GM23338 (cell line): ENCODE results near the gene STX8. TPM values are rescaled to one million over a fixed set of nuclear protein-coding genes. Genes with fewer than 3 reads are reported as not detected.

Source experiments
- ATAC-seq: fragments of 200-7000 bp; cut with Tn5 transposase; 3 replicates; pipeline ENCODE4 v1.9.1; 2020
- DNase-seq: peaks from one replicate; pipeline ENCODE4 v3.0.0-alpha.2; 2015; ENCODE audit warnings: low spot score
- H2AFZ ChIP-seq: fragments of 200-600 bp; sonication (generic); 2 replicates; pipeline ENCODE4 v1.8.0; 2016; ENCODE audit warnings: antibody characterized with exemption, mild to moderate bottlenecking, moderate library complexity
- H3F3A ChIP-seq: fragments of 200-600 bp; sonication (generic); replicated peaks from 2 replicates; pipeline ENCODE4 v1.8.0; 2017; ENCODE audit warnings: antibody characterized with exemption, mixed run types, low read depth
- H3K27ac ChIP-seq: fragments of 200-600 bp; sonication (generic); 2 replicates; pipeline ENCODE4 v1.6.1; 2016; ENCODE audit warnings: low read depth
- H3K27me3 ChIP-seq: fragments of 200-600 bp; sonication (generic); 2 replicates; pipeline ENCODE4 v1.8.0; 2016; ENCODE audit warnings: mild to moderate bottlenecking, mixed run types, moderate library complexity; ENCODE audit not compliant: insufficient read depth
- H3K36me3 ChIP-seq: fragments of 200-600 bp; sonication (generic); 2 replicates; pipeline ENCODE4 v1.8.0; 2016; ENCODE audit warnings: mild to moderate bottlenecking; ENCODE audit not compliant: insufficient read depth
- H3K4me1 ChIP-seq: fragments of 200-600 bp; sonication (generic); 2 replicates; pipeline ENCODE4 v1.8.0; 2016; ENCODE audit warnings: mild to moderate bottlenecking, moderate library complexity; ENCODE audit not compliant: insufficient read depth
- H3K4me2 ChIP-seq: fragments of 200-600 bp; sonication (generic); 2 replicates; pipeline ENCODE4 v1.7.1; 2017; ENCODE audit warnings: mixed run types
- H3K4me3 ChIP-seq: fragments of 200-600 bp; sonication (generic); 2 replicates; pipeline ENCODE4 v1.6.1; 2016; ENCODE audit warnings: mixed run types
- H3K79me2 ChIP-seq: fragments of 200-600 bp; sonication (generic); replicated peaks from 2 replicates; pipeline ENCODE4 v1.8.0; 2017; ENCODE audit warnings: mild to moderate bottlenecking; ENCODE audit not compliant: insufficient read depth
- H3K9me2 ChIP-seq: fragments of 200-600 bp; sonication (generic); 2 replicates; pipeline ENCODE4 v1.8.0; 2017; ENCODE audit not compliant: insufficient read depth
- H4K20me1 ChIP-seq: fragments of 200-600 bp; sonication (generic); replicated peaks from 2 replicates; pipeline ENCODE4 v1.8.0; 2017; ENCODE audit warnings: mild to moderate bottlenecking; ENCODE audit not compliant: insufficient read depth
- H3K27ac Mint-ChIP-seq: 2 replicates; pipeline ENCODE4 v1.8.0; 2020; ENCODE audit warnings: inconsistent platforms, mild to moderate bottlenecking, moderate library complexity, mixed read lengths
- H3K27me3 Mint-ChIP-seq: 3 replicates; pipeline ENCODE4 v1.8.0; 2022; ENCODE audit warnings: low read depth, mild to moderate bottlenecking, moderate library complexity, mixed read lengths, inconsistent platforms; ENCODE audit not compliant: insufficient read depth, poor library complexity
- H3K36me3 Mint-ChIP-seq: 3 replicates; pipeline ENCODE4 v1.8.0; 2021; ENCODE audit warnings: low read depth, mild to moderate bottlenecking, inconsistent platforms, moderate library complexity, mixed read lengths
- H3K4me1 Mint-ChIP-seq: 3 replicates; pipeline ENCODE4 v1.8.0; 2020; ENCODE audit warnings: mild to moderate bottlenecking, inconsistent platforms, mixed read lengths
- H3K4me3 Mint-ChIP-seq: 3 replicates; pipeline ENCODE4 v1.8.0; 2021; ENCODE audit warnings: moderate library complexity, mild to moderate bottlenecking, inconsistent platforms, mixed read lengths
- H3K9me3 Mint-ChIP-seq: 3 replicates; pipeline ENCODE4 v1.8.0; 2020; ENCODE audit warnings: moderate library complexity, mild to moderate bottlenecking, inconsistent platforms, mixed read lengths
- CREB1 ChIP-seq: fragments of 250-450 bp; sonication (Bioruptor Pico); IDR thresholded peaks from 2 replicates; pipeline ENCODE4 v1.5.0; 2020; ENCODE audit warnings: low read depth, mild to moderate bottlenecking, moderate library complexity
- EZH2 ChIP-seq: fragments of 200-600 bp; sonication (generic); IDR thresholded peaks from one replicate; pipeline ENCODE4 v1.8.0; 2017; ENCODE audit warnings: antibody characterized with exemption, mild to moderate bottlenecking, low read depth; ENCODE audit not compliant: unreplicated experiment
- EZH2phosphoT487 ChIP-seq: fragments of 200-600 bp; sonication (generic); IDR thresholded peaks from one replicate; pipeline ENCODE4 v1.8.1; 2018; ENCODE audit warnings: antibody characterized with exemption; ENCODE audit not compliant: unreplicated experiment
- JUNB ChIP-seq: IDR thresholded peaks from one replicate; pipeline ENCODE4 v1.6.1; 2016; ENCODE audit warnings: antibody characterized with exemption; ENCODE audit not compliant: unreplicated experiment
- NANOG ChIP-seq: IDR thresholded peaks from 2 replicates; pipeline ENCODE4 v1.6.1; 2016; ENCODE audit warnings: antibody characterized with exemption, borderline replicate concordance
- POLR2AphosphoS5 ChIP-seq: IDR thresholded peaks from 2 replicates; pipeline ENCODE4 v1.6.1; 2016; ENCODE audit warnings: antibody characterized with exemption, low read depth
- STAT1 ChIP-seq: IDR thresholded peaks from one replicate; pipeline ENCODE4 v1.6.1; 2016; ENCODE audit warnings: antibody characterized with exemption; ENCODE audit not compliant: unreplicated experiment
- ZNF114 ChIP-seq: fragments of 250-450 bp; sonication (Bioruptor Pico); IDR thresholded peaks from 2 replicates; pipeline ENCODE4 v1.5.0; 2020; ENCODE audit warnings: mild to moderate bottlenecking, moderate library complexity
- ZNF331 ChIP-seq: fragments of 250-450 bp; sonication (Bioruptor Pico); IDR thresholded peaks from 2 replicates; pipeline ENCODE4 v1.5.0; 2020; ENCODE audit warnings: low read depth, mild to moderate bottlenecking, moderate library complexity
- polyA plus RNA-seq: library from polyadenylated mRNA; unstranded; fragments of >200 nt; fragmentation: Nextera tagmentation; extraction: Ambion mirVana; gene quantifications from 2 replicates; pipeline ENCODE4 v1.2.1, GENCODE V29; 2016
- total RNA-seq: library from RNA; depleted of rRNA; stranded (reverse); fragments of >200 nt; shearing (Covaris generic); gene quantifications from 2 replicates; pipeline ENCODE4 v1.2.3, GENCODE V29; 2014
- TF ChIP-seq, protein P1 (sequence below): fragments of 250-450 bp; sonication (Bioruptor Pico); IDR thresholded peaks from 2 replicates; pipeline ENCODE4 v1.5.0; 2020; ENCODE audit warnings: mild to moderate bottlenecking, moderate library complexity
- TF ChIP-seq, protein P2 (sequence below): IDR thresholded peaks from 2 replicates; pipeline ENCODE4 v1.6.1; 2016; ENCODE audit warnings: antibody characterized with exemption
- TF ChIP-seq, protein P3 (sequence below), 2 experiments: fragments of 200-600 bp in 1 of 2; sonication (generic) in 1 of 2; conservative IDR thresholded peaks; 2 replicates each; pipeline versions ENCODE4 v1.5.1 to v1.6.1; 2016 to 2017; ENCODE audit warnings: antibody characterized with exemption in 2 of 2, low read depth in 2 of 2, mild to moderate bottlenecking in 2 of 2, moderate library complexity in 1 of 2
- TF ChIP-seq, protein P4 (sequence below): IDR thresholded peaks from one replicate; pipeline ENCODE4 v1.6.1; 2018; ENCODE audit warnings: antibody characterized with exemption; ENCODE audit not compliant: unreplicated experiment

Gene STX8
- total and polyA plus RNA-seq, 2 experiments from 2014 or later, result 59.4 to 82.3 TPM

DNA sequence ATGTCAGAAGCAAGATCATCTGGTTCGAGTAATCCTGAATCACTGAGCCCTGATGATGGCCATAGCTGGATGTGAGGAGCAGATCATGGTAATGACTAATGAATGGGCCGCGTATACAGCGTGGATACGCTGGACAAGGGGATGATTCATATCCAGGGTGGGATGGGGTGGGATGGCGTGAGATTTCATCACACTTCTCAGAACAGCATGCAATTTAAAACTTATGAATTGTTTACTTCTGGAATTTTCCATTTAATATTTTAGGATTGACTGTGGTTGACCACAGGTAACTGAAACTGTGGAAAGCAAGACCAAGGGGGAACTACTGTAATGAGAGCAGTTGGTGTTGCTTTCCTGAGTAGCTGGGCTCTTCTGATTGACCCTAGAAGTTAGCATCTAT lies 225.5 kb downstream of the STX8 start:
- no peaks in the 10 kb centered on the region for H3K27me3 ChIP-seq
- no peak overlapping the region for H3K4me2 ChIP-seq
- Mint-ChIP-seq H3K27ac (no peak overlapping the region), H3K4me1 (peaks cover 5% of the 10 kb centered on the region; the same call in 1 of the 3 replicates), H3K9me3 (peaks cover 2% of the 10 kb centered on the region; the same call in 1 of the 3 replicates), H3K36me3 (no peaks in the 10 kb centered on the region), H3K4me3 (no peak overlapping the region), H3K27me3 (no peaks in the 10 kb centered on the region)
- no peak for TF ChIP-seq ZNF114
- no peak for TF ChIP-seq EZH2
- TF ChIP-seq POLR2AphosphoS5, result no peak
- TF ChIP-seq, protein P1, sequence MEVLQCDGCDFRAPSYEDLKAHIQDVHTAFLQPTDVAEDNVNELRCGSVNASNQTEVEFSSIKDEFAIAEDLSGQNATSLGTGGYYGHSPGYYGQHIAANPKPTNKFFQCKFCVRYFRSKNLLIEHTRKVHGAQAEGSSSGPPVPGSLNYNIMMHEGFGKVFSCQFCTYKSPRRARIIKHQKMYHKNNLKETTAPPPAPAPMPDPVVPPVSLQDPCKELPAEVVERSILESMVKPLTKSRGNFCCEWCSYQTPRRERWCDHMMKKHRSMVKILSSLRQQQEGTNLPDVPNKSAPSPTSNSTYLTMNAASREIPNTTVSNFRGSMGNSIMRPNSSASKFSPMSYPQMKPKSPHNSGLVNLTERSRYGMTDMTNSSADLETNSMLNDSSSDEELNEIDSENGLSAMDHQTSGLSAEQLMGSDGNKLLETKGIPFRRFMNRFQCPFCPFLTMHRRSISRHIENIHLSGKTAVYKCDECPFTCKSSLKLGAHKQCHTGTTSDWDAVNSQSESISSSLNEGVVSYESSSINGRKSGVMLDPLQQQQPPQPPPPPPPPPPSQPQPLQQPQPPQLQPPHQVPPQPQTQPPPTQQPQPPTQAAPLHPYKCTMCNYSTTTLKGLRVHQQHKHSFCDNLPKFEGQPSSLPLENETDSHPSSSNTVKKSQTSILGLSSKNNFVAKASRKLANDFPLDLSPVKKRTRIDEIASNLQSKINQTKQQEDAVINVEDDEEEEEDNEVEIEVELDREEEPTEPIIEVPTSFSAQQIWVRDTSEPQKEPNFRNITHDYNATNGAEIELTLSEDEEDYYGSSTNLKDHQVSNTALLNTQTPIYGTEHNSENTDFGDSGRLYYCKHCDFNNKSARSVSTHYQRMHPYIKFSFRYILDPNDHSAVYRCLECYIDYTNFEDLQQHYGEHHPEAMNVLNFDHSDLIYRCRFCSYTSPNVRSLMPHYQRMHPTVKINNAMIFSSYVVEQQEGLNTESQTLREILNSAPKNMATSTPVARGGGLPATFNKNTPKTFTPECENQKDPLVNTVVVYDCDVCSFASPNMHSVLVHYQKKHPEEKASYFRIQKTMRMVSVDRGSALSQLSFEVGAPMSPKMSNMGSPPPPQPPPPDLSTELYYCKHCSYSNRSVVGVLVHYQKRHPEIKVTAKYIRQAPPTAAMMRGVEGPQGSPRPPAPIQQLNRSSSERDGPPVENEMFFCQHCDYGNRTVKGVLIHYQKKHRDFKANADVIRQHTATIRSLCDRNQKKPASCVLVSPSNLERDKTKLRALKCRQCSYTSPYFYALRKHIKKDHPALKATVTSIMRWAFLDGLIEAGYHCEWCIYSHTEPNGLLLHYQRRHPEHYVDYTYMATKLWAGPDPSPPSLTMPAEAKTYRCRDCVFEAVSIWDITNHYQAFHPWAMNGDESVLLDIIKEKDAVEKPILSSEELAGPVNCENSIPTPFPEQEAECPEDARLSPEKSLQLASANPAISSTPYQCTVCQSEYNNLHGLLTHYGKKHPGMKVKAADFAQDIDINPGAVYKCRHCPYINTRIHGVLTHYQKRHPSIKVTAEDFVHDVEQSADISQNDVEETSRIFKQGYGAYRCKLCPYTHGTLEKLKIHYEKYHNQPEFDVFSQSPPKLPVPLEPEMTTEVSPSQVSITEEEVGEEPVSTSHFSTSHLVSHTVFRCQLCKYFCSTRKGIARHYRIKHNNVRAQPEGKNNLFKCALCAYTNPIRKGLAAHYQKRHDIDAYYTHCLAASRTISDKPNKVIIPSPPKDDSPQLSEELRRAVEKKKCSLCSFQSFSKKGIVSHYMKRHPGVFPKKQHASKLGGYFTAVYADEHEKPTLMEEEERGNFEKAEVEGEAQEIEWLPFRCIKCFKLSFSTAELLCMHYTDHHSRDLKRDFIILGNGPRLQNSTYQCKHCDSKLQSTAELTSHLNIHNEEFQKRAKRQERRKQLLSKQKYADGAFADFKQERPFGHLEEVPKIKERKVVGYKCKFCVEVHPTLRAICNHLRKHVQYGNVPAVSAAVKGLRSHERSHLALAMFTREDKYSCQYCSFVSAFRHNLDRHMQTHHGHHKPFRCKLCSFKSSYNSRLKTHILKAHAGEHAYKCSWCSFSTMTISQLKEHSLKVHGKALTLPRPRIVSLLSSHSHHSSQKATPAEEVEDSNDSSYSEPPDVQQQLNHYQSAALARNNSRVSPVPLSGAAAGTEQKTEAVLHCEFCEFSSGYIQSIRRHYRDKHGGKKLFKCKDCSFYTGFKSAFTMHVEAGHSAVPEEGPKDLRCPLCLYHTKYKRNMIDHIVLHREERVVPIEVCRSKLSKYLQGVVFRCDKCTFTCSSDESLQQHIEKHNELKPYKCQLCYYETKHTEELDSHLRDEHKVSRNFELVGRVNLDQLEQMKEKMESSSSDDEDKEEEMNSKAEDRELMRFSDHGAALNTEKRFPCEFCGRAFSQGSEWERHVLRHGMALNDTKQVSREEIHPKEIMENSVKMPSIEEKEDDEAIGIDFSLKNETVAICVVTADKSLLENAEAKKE (CRISPR knock-in tag), result no peak
- TF ChIP-seq STAT1, result no peak
- TF ChIP-seq, protein P2, sequence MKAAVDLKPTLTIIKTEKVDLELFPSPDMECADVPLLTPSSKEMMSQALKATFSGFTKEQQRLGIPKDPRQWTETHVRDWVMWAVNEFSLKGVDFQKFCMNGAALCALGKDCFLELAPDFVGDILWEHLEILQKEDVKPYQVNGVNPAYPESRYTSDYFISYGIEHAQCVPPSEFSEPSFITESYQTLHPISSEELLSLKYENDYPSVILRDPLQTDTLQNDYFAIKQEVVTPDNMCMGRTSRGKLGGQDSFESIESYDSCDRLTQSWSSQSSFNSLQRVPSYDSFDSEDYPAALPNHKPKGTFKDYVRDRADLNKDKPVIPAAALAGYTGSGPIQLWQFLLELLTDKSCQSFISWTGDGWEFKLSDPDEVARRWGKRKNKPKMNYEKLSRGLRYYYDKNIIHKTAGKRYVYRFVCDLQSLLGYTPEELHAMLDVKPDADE, result no peak
- TF ChIP-seq, protein P3, sequence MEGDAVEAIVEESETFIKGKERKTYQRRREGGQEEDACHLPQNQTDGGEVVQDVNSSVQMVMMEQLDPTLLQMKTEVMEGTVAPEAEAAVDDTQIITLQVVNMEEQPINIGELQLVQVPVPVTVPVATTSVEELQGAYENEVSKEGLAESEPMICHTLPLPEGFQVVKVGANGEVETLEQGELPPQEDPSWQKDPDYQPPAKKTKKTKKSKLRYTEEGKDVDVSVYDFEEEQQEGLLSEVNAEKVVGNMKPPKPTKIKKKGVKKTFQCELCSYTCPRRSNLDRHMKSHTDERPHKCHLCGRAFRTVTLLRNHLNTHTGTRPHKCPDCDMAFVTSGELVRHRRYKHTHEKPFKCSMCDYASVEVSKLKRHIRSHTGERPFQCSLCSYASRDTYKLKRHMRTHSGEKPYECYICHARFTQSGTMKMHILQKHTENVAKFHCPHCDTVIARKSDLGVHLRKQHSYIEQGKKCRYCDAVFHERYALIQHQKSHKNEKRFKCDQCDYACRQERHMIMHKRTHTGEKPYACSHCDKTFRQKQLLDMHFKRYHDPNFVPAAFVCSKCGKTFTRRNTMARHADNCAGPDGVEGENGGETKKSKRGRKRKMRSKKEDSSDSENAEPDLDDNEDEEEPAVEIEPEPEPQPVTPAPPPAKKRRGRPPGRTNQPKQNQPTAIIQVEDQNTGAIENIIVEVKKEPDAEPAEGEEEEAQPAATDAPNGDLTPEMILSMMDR (conservative IDR thresholded peaks at IDR 0.05; ENCODE audit: low read depth in 2 of 2), result no peak
- TF ChIP-seq ZNF331 (CRISPR knock-in tag), result no peak
- TF ChIP-seq CREB1 (CRISPR knock-in tag), result no peak
- TF ChIP-seq, protein P4, sequence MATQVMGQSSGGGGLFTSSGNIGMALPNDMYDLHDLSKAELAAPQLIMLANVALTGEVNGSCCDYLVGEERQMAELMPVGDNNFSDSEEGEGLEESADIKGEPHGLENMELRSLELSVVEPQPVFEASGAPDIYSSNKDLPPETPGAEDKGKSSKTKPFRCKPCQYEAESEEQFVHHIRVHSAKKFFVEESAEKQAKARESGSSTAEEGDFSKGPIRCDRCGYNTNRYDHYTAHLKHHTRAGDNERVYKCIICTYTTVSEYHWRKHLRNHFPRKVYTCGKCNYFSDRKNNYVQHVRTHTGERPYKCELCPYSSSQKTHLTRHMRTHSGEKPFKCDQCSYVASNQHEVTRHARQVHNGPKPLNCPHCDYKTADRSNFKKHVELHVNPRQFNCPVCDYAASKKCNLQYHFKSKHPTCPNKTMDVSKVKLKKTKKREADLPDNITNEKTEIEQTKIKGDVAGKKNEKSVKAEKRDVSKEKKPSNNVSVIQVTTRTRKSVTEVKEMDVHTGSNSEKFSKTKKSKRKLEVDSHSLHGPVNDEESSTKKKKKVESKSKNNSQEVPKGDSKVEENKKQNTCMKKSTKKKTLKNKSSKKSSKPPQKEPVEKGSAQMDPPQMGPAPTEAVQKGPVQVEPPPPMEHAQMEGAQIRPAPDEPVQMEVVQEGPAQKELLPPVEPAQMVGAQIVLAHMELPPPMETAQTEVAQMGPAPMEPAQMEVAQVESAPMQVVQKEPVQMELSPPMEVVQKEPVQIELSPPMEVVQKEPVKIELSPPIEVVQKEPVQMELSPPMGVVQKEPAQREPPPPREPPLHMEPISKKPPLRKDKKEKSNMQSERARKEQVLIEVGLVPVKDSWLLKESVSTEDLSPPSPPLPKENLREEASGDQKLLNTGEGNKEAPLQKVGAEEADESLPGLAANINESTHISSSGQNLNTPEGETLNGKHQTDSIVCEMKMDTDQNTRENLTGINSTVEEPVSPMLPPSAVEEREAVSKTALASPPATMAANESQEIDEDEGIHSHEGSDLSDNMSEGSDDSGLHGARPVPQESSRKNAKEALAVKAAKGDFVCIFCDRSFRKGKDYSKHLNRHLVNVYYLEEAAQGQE, result no peak
- no peak for TF ChIP-seq EZH2phosphoT487
- no peak for TF ChIP-seq NANOG
- TF ChIP-seq JUNB, result no peak
- H4K20me1 ChIP-seq, result no peaks in the 10 kb centered on the region
- H3F3A ChIP-seq, result no peaks in the 10 kb centered on the region
- ATAC-seq (no peak), DNase-seq (no peak)
- no peaks in the 10 kb centered on the region for H3K9me2 ChIP-seq
- H2AFZ ChIP-seq, result no peak overlapping the region
- no peak overlapping the region for H3K27ac ChIP-seq
- no peaks in the 10 kb centered on the region for H3K36me3 ChIP-seq
- H3K79me2 ChIP-seq, result no peaks in the 10 kb centered on the region
- no peaks in the 10 kb centered on the region for H3K4me1 ChIP-seq
- no peak overlapping the region for H3K4me3 ChIP-seq
